ENCODE data around the gene KRTAP16-1.

DNA sequence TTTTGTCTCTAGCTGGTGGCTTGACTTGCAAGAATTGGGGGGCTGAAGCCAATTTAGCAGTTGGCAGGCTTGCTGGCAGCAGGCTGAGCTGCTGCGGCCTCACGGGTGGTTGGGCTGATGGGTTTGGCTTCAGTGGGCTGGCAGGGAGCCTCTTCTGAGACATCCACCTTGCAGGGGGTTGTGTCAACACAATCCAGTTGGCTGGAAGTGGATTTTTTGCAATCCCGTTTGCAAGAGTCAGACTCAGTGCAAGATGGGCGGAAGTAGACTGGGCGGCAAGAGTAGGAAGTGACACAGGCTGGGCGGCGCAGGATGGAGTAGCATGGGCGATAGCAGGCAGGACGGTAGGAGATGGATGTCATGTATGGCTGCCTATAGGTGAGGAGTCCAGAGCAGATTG is 1.5 kb downstream of the KRTAP16-1 start:
- TF ChIP-seq, protein P1, sequence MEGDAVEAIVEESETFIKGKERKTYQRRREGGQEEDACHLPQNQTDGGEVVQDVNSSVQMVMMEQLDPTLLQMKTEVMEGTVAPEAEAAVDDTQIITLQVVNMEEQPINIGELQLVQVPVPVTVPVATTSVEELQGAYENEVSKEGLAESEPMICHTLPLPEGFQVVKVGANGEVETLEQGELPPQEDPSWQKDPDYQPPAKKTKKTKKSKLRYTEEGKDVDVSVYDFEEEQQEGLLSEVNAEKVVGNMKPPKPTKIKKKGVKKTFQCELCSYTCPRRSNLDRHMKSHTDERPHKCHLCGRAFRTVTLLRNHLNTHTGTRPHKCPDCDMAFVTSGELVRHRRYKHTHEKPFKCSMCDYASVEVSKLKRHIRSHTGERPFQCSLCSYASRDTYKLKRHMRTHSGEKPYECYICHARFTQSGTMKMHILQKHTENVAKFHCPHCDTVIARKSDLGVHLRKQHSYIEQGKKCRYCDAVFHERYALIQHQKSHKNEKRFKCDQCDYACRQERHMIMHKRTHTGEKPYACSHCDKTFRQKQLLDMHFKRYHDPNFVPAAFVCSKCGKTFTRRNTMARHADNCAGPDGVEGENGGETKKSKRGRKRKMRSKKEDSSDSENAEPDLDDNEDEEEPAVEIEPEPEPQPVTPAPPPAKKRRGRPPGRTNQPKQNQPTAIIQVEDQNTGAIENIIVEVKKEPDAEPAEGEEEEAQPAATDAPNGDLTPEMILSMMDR (IDR thresholded peaks at IDR 0.05 in 2 of 3, conservative IDR thresholded peaks at IDR 0.05 in 1 of 3; ENCODE audit: control insufficient read depth in 2 of 3, extremely low read depth in 1 of 3, insufficient read depth in 1 of 3, low read depth in 3 of 3, low read length in 3 of 3), result no peak
- TF ChIP-seq CEBPB (IDR thresholded peaks at IDR 0.05; ENCODE audit: borderline replicate concordance in 1 of 2, low read depth in 2 of 2, low read length in 2 of 2), result no peak
- no peak for TF ChIP-seq SIX5 (IDR thresholded peaks at IDR 0.05; ENCODE audit: low read depth, low read length, severe bottlenecking)
- no peak for TF ChIP-seq CBX5 (IDR thresholded peaks at IDR 0.05; ENCODE audit: low read depth)
- no peak for TF ChIP-seq NR2C1 (IDR thresholded peaks at IDR 0.05)
- TF ChIP-seq, protein P2, sequence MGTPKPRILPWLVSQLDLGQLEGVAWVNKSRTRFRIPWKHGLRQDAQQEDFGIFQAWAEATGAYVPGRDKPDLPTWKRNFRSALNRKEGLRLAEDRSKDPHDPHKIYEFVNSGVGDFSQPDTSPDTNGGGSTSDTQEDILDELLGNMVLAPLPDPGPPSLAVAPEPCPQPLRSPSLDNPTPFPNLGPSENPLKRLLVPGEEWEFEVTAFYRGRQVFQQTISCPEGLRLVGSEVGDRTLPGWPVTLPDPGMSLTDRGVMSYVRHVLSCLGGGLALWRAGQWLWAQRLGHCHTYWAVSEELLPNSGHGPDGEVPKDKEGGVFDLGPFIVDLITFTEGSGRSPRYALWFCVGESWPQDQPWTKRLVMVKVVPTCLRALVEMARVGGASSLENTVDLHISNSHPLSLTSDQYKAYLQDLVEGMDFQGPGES (IDR thresholded peaks at IDR 0.05), result no peak
- no peak for TF ChIP-seq EP300 (IDR thresholded peaks at IDR 0.05; ENCODE audit: borderline replicate concordance in 1 of 2, control insufficient read depth in 1 of 2, low read depth in 2 of 2, low read length in 2 of 2)
- TF ChIP-seq POLR2AphosphoS5 (IDR thresholded peaks at IDR 0.05; ENCODE audit: low read length), result no peak
- no peak for TF ChIP-seq NFYB (IDR thresholded peaks at IDR 0.05; ENCODE audit: insufficient read depth, low read depth, low read length)
- no peak for TF ChIP-seq JUND (IDR thresholded peaks at IDR 0.05; ENCODE audit: low read depth, low read length)
- TF ChIP-seq CHD2 (IDR thresholded peaks at IDR 0.05; ENCODE audit: borderline replicate concordance, low read depth, low read length), result no peak
- TF ChIP-seq POLR2A (IDR thresholded peaks at IDR 0.05; ENCODE audit: low read depth, low read length), result no peak
